Measurements from ENCODE around the gene TNRC6B. TPM values are rescaled to one million over a fixed set of nuclear protein-coding genes. Genes with fewer than 3 reads are reported as not detected.
"Not testable (repeated sequence)": the region's sequence is repeated elsewhere in the genome, so short reads cannot be mapped to it uniquely, and the experiment has no call there.

Gene TNRC6B
- total RNA-seq, 6 experiments from 2014 or later: 30.8 to 36.3 (median 34.3) TPM

- peak overlapping the region; percentile 91 for H3K4me3 Mint-ChIP-seq
- no peak for TF ChIP-seq CTCF (IDR thresholded peaks at IDR 0.05)
- H3K27ac Mint-ChIP-seq: peak overlapping the region; percentile 87
- no peaks in the 10 kb centered on the region for H3K9me3 Mint-ChIP-seq
- peaks cover 70% of the 10 kb centered on the region for H3K4me1 Mint-ChIP-seq (ENCODE audit: low read depth)
- H3K27me3 Mint-ChIP-seq (ENCODE audit: insufficient read depth): peaks cover 2% of the 10 kb centered on the region
- DNase-seq: no peak
- peaks cover 16% of the 10 kb centered on the region for H3K36me3 Mint-ChIP-seq (ENCODE audit: low read depth)
Measured at GRCh38 chr22:40179526-40179925, 1.8 kb downstream of the TNRC6B start.

- Mint-ChIP-seq H3K27ac (peak overlapping the region; percentile 87), H3K9me3 (no peaks in the 10 kb centered on the region), H3K4me3 (peak overlapping the region; percentile 91), H3K27me3 (ENCODE audit: insufficient read depth) (peaks cover 2% of the 10 kb centered on the region), H3K4me1 (ENCODE audit: low read depth) (peaks cover 73% of the 10 kb centered on the region), H3K36me3 (ENCODE audit: low read depth) (peaks cover 19% of the 10 kb centered on the region)
- TF ChIP-seq CTCF (IDR thresholded peaks at IDR 0.05): no peak
- DNase-seq: no peak
Measured at GRCh38 chr22:40180403-40180802, 2.7 kb downstream of the TNRC6B start.

GRCh38 chr22:40181323-40181722, 3.6 kb downstream of the TNRC6B start:
- Mint-ChIP-seq H3K27me3 (ENCODE audit: insufficient read depth) (peaks cover 2% of the 10 kb centered on the region), H3K36me3 (ENCODE audit: low read depth) (peaks cover 26% of the 10 kb centered on the region), H3K4me3 (no peak overlapping the region; the same call in 1 of the 2 replicates), H3K4me1 (ENCODE audit: low read depth) (peaks cover 72% of the 10 kb centered on the region), H3K27ac (no peak overlapping the region), H3K9me3 (no peaks in the 10 kb centered on the region)
- no peak for DNase-seq
- TF ChIP-seq CTCF (IDR thresholded peaks at IDR 0.05): no peak

GRCh38 chr22:40182231-40182835, 4.6 kb downstream of the TNRC6B start:
- Mint-ChIP-seq H3K27me3 (ENCODE audit: insufficient read depth) (peaks cover 2% of the 10 kb centered on the region; the same call in 1 of the 2 replicates), H3K27ac (peak overlapping the region; percentile 96), H3K36me3 (ENCODE audit: low read depth) (peaks cover 26% of the 10 kb centered on the region), H3K4me3 (peak overlapping the region; percentile 85), H3K9me3 (no peaks in the 10 kb centered on the region), H3K4me1 (ENCODE audit: low read depth) (peaks cover 62% of the 10 kb centered on the region)
- TF ChIP-seq CTCF (IDR thresholded peaks at IDR 0.05): no peak
- peak; percentile 46 for DNase-seq

- Mint-ChIP-seq H3K27me3 (ENCODE audit: insufficient read depth) (no peaks in the 10 kb centered on the region), H3K4me3 (peak overlapping the region; percentile 85), H3K27ac (peak overlapping the region; percentile 96), H3K36me3 (ENCODE audit: low read depth) (peaks cover 23% of the 10 kb centered on the region), H3K4me1 (ENCODE audit: low read depth) (peaks cover 61% of the 10 kb centered on the region), H3K9me3 (no peaks in the 10 kb centered on the region)
- DNase-seq: peak; percentile 86
- TF ChIP-seq CTCF (IDR thresholded peaks at IDR 0.05): no peak
Measured at GRCh38 chr22:40183029-40183581, 5.4 kb downstream of the TNRC6B start.

GRCh38 chr22:40183603-40184002, 5.9 kb downstream of the TNRC6B start:
- H3K4me1 Mint-ChIP-seq (ENCODE audit: low read depth): peaks cover 66% of the 10 kb centered on the region
- peak overlapping the region; percentile 85 for H3K4me3 Mint-ChIP-seq
- H3K36me3 Mint-ChIP-seq (ENCODE audit: low read depth): peaks cover 20% of the 10 kb centered on the region
- not testable (repeated sequence) for H3K27me3 Mint-ChIP-seq (ENCODE audit: insufficient read depth); H3K9me3 Mint-ChIP-seq
- peak; percentile 14 for DNase-seq
- peak overlapping the region; percentile 96 for H3K27ac Mint-ChIP-seq

All from HFFc6 (cell line).